Fibroblast of villous mesenchyme (primary cell): ENCODE results near the gene LTC4S. TPM values are rescaled to one million over a fixed set of nuclear protein-coding genes. Genes with fewer than 3 reads are reported as not detected.

Experiments
- DNase-seq: peaks from one replicate; pipeline ENCODE4 v3.0.0-alpha.2; 2010; ENCODE audit warnings: low read depth
- H3K4me3 ChIP-seq: 2 replicates; pipeline ENCODE4 v1.5.1; 2011; ENCODE audit warnings: low read depth, mild to moderate bottlenecking, low read length
- total RNA-seq: library from RNA; depleted of rRNA; stranded (reverse); fragments of >200 nt; gene quantifications from 2 replicates; pipeline ENCODE4 v1.2.3, GENCODE V29; 2012
- TF ChIP-seq, protein P1 (sequence below): IDR thresholded peaks from 2 replicates; pipeline ENCODE4 v1.5.1; 2012; ENCODE audit warnings: low read depth, mild to moderate bottlenecking, low read length; ENCODE audit not compliant: insufficient read depth

LTC4S gene
- total RNA-seq, 1 donor = 0.43 TPM

DNA sequence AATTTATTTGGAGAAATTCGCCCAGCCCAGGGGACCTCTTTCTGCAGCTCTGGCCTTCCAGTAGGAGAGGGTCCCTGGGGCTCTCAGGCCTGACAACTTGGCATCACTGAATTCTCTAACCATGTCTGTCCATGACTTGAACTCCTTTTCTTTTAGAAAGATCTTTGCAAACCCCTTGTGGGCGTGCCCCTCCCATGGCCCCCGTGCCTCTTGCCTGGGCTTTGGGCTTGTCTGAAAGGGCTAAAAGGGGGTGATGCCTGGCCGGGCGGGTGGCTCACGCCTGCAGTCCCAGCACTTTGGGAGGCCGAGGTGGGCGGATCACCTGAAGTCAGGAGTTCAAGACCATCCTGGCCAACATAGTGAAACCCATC lies 23.7 kb downstream of the LTC4S start:
- no peak for DNase-seq

DNA sequence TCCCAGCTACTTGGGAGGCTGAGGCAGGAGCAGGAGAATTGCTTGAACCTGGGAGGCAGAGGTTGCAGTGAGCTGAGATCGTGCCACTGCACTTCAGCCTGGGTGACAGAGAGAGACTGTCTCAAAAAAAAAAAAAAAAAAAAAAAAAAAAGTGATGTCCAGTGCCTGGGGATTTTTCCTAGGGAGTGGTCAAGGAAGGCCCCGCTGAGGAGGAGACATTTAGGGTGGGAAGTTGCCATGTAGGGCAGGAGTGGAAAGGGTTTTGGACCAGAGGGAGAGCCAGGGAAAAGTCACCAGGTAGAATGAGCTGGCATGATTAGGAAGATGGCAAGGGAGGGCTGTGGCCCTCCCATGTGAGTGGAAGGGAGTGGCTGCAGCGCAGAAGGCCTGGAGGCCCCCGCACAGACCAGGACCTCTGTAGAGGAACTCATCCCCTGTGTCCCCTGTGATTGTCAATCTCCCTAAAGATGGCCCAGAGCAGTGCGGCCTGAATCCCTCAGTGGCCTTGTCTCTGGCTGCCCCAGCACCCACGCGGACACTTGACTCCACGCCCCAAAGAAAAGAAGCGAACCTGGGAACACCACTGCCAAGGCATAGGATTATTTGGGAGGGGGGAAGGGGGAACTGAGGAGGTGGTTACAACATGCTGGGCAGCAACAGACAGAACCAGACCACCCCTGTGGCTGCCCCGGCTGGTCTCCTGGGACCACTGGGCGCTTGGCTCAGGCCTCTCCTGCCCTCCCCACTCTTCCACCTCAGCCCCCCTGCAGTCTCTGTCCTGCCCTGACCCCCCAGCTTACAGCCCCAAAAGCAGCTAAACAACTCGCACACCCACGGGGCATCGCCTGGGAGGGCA lies 24.3 kb downstream of the LTC4S start:
- no peak for DNase-seq
- peak overlapping the region; percentile 24 for H3K4me3 ChIP-seq
- TF ChIP-seq, protein P1, sequence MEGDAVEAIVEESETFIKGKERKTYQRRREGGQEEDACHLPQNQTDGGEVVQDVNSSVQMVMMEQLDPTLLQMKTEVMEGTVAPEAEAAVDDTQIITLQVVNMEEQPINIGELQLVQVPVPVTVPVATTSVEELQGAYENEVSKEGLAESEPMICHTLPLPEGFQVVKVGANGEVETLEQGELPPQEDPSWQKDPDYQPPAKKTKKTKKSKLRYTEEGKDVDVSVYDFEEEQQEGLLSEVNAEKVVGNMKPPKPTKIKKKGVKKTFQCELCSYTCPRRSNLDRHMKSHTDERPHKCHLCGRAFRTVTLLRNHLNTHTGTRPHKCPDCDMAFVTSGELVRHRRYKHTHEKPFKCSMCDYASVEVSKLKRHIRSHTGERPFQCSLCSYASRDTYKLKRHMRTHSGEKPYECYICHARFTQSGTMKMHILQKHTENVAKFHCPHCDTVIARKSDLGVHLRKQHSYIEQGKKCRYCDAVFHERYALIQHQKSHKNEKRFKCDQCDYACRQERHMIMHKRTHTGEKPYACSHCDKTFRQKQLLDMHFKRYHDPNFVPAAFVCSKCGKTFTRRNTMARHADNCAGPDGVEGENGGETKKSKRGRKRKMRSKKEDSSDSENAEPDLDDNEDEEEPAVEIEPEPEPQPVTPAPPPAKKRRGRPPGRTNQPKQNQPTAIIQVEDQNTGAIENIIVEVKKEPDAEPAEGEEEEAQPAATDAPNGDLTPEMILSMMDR = no peak

More for the DNA sequence above, 23.7 kb downstream of the LTC4S start:
- peak overlapping the region; percentile 47 for H3K4me3 ChIP-seq
- TF ChIP-seq, protein P1 = no peak

DNA sequence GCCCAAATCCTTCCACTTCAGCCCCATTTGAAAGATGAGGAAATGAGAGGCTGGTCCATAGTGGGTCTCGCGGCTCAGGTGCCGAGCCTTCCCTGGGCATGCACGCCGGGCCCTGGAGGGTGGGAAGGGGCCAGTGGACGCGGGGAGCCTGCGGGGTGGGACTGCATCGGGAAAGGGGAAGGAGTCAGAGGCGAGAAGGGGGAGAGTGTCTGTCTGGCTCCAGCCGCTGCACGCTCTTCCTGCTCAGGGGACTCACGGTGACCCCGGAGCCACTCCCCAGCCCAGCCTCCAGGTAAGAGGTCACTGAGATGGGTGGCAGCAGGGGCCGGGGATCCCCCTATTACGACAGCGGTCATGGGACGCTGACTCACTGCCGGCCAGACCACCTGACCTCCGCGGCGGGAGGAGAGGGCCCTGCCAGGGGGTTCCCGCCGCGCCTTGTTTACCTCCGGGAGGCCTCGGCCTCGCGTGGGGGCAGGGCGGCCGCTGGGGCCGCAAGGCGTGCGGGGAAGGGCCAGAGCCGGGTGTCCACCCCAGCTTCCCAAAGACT lies 25.0 kb downstream of the LTC4S start:
- TF ChIP-seq, protein P1 = no peak
- DNase-seq = peak; percentile 98
- peak overlapping the region; percentile 24 for H3K4me3 ChIP-seq

DNA sequence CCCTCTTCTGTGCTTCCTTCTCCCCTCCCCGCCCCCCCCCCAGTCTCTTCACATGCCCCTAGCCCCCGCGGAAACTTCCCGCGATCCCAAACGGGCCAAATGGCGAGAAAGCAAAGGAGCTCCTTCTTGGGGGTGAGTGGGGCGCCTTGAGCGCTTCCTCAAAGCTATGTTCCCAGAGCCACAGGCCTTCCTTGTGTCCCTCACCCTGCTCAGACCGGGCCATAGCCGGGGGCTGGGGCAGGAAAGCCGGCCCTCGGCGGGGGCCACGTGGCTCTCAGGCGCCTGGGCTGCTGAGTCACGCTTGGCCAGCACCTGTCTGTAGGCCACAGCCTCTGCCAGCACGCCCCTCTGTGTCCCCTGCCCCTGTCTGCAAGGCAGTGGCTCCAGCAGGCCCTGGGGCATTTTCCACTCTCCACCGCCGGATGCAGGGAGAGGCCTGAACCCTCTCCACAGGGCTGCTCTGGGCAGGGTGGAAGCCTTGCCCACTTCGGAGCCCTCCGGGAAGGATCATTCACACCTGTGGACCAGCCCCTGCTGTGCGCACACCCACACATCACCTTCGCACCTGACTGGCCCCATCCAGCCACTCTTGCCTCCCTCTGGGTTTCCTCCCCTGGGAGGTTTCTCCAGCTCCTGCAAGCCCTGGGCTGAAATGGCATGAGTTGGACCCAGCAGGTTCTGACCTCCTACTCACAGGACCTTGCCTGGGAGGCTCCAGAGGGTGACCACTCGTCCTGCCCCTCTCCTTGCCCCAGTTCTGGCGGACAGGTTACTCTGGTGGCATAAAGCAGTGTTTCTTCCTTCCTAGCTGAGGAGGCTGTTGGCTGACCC lies 25.7 kb downstream of the LTC4S start:
- DNase-seq = peak; percentile 83
- TF ChIP-seq, protein P1 = no peak
- no peak overlapping the region for H3K4me3 ChIP-seq

DNA sequence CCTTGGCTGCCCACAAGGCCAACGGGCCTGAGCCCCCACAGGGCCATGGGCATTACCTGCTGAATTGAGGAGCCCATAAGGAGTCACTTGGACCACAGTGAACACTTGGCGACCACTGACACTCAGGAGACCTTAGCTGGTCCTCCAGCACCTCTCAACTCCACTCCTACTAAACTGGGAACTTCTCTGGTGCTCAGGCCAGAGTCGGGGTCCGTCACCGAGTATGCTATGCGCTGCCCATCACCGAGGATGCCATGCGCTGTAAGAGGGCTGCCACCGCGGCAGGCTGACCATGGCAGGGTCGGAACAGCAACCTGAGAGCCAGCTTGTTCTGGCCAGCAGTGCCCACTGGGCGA lies 26.3 kb downstream of the LTC4S start:
- TF ChIP-seq, protein P1 = no peak
- H3K4me3 ChIP-seq = peak overlapping the region; percentile 91
- no peak for DNase-seq

DNA sequence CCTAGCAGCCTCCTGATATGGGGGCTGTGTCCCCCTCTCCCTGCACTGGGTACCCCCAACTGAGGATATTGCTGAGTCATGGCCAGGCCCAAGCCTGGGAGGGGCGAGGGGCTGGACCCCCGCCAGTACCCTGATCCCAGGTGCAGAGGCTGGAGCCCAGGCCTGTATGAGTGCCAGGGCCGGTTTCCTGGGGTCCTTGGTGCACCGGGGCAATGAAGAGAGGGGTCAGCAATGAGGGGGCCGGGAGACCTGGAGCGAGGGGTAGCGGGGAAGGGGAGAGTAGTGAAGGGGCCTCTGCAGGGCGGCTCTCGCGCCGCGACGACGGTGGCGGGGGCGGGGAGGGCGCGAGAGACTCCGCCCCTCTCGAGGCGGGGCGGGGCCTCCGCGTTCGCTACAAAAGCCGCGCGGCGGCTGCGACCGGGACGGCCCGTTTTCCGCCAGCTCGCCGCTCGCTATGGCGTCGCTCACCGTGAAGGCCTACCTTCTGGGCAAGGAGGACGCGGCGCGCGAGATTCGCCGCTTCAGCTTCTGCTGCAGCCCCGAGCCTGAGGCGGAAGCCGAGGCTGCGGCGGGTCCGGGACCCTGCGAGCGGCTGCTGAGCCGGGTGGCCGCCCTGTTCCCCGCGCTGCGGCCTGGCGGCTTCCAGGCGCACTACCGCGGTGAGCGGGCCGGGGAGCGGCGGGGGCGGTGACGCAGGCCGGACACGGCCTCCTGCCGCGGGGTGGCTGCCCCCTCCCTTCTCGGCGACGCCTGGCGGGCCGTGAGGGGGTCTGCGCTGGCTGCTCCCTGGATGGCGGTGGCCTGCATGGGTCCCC lies 26.9 kb downstream of the LTC4S start, which contains the start of gene SQSTM1:
Gene SQSTM1 (plus strand): TSS at position 423 of the 815 bp plus-strand sequence. CDS start 32 bp downstream, at position 455.
- peak; percentile 82 for DNase-seq
- H3K4me3 ChIP-seq = peak within 1 kb of the TSS; percentile 91
- TF ChIP-seq, protein P1 = no peak
